Suprapubic skin (tissue), 4 donors: ENCODE measurements around the gene APPL2.

ENCODE experiments used
- POLR2A ChIP-seq, 2 donors: fragments of 450-650 bp; IDR thresholded peaks; one replicate each; pipeline ENCODE4 v1.6.1; 2017; ENCODE audit warnings: antibody characterized with exemption in 2 of 2, mild to moderate bottlenecking in 2 of 2, moderate library complexity in 2 of 2
- POLR2AphosphoS5 ChIP-seq, 3 donors: sonication (generic); formaldehyde crosslinking; IDR thresholded peaks; one replicate each; pipeline ENCODE4 v1.6.1; 2017; ENCODE audit warnings: antibody characterized with exemption in 3 of 3
- TF ChIP-seq, protein P1 (sequence below), 2 donors: fragments of 200-600 bp in 1 of 2; fragments of 450-650 bp in 1 of 2; sonication (generic) in 1 of 2; IDR thresholded peaks; one replicate each; pipeline ENCODE4 v1.5.1; 2016 to 2019; ENCODE audit warnings: antibody characterized with exemption in 2 of 2, mild to moderate bottlenecking in 1 of 2, moderate library complexity in 1 of 2

DNA sequence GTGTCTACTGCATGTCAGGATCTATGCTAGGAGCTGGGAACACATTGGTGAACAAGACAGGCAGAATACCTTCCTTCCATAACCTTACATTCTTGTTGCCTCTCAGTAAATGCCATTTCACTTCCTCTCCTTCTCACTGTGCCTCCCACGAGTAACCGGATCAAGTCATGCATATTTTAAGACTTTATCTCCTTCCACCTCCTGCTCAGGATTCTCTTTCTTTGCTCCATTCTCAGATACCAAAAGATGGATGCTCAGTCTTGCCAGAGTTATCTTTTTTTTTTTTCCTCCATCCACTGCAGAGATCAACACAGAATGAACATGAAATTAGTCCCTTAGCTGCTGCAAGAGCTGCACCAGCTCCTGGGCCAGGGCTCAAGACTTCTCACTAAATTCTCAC lies 20.0 kb upstream of the APPL2 start:
- TF ChIP-seq POLR2AphosphoS5 (IDR thresholded peaks at IDR 0.05) (no peak), POLR2A (IDR thresholded peaks at IDR 0.05) (no peak)
- TF ChIP-seq, protein P1, sequence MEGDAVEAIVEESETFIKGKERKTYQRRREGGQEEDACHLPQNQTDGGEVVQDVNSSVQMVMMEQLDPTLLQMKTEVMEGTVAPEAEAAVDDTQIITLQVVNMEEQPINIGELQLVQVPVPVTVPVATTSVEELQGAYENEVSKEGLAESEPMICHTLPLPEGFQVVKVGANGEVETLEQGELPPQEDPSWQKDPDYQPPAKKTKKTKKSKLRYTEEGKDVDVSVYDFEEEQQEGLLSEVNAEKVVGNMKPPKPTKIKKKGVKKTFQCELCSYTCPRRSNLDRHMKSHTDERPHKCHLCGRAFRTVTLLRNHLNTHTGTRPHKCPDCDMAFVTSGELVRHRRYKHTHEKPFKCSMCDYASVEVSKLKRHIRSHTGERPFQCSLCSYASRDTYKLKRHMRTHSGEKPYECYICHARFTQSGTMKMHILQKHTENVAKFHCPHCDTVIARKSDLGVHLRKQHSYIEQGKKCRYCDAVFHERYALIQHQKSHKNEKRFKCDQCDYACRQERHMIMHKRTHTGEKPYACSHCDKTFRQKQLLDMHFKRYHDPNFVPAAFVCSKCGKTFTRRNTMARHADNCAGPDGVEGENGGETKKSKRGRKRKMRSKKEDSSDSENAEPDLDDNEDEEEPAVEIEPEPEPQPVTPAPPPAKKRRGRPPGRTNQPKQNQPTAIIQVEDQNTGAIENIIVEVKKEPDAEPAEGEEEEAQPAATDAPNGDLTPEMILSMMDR (IDR thresholded peaks at IDR 0.05): no peak
